A673 (cell line): ENCODE data around the gene CXCR5. TPM values are rescaled to one million over a fixed set of nuclear protein-coding genes. Genes with fewer than 3 reads are reported as not detected.

Experiments
- BruUV-seq: library from RNA; stranded (reverse); fragments of 400-500 nt; replicated peaks from 2 replicates; lab custom pipeline; 2021; lab: Mats Ljungman, UMichigan
- CTCF ChIA-PET: fragments of 300-600 bp; sonication (Branson Sonifier 250); formaldehyde crosslinking; loops from one replicate; lab custom pipeline; 2022; ENCODE audit warnings: antibody characterized with exemption; lab: Charles Lee
- POLR2A ChIA-PET: fragments of 300-600 bp; sonication (Branson Sonifier 250); formaldehyde crosslinking; loops from one replicate; lab custom pipeline; 2022; ENCODE audit warnings: antibody characterized with exemption; ENCODE audit not compliant: low non-redundant PET; lab: Charles Lee
- DNase-seq: peaks from one replicate; pipeline ENCODE4 v3.0.0-alpha.2; 2015; ENCODE audit warnings: low spot score
- H3K27ac ChIP-seq: fragments of 200-600 bp; sonication (generic); 2 replicates; pipeline ENCODE4 v1.5.1; 2016; ENCODE audit warnings: mixed run types, low read depth, mild to moderate bottlenecking, mixed read lengths, antibody characterized with exemption, low read length; ENCODE audit not compliant: poor library complexity, severe bottlenecking
- H3K27me3 ChIP-seq: fragments of 200-600 bp; sonication (generic); replicated peaks from 2 replicates; pipeline ENCODE4 v1.6.1; 2017; ENCODE audit warnings: mixed run types, low read depth, mild to moderate bottlenecking, mixed read lengths, antibody characterized with exemption, low read length; ENCODE audit not compliant: insufficient read depth, poor library complexity
- H3K36me3 ChIP-seq: fragments of 200-600 bp; sonication (generic); 2 replicates; pipeline ENCODE4 v1.6.1; 2016; ENCODE audit warnings: mixed run types, mild to moderate bottlenecking, mixed read lengths, antibody characterized with exemption, low read length; ENCODE audit not compliant: insufficient read depth, poor library complexity, severe bottlenecking
- H3K4me1 ChIP-seq: fragments of 200-600 bp; sonication (generic); 2 replicates; pipeline ENCODE4 v1.6.1; 2017; ENCODE audit warnings: mixed run types, mild to moderate bottlenecking, mixed read lengths, antibody characterized with exemption, low read length; ENCODE audit not compliant: insufficient read depth, poor library complexity, severe bottlenecking
- H3K4me3 ChIP-seq: fragments of 200-600 bp; sonication (generic); 2 replicates; pipeline ENCODE4 v1.5.1; 2016; ENCODE audit warnings: low read depth, mixed run types, mild to moderate bottlenecking, mixed read lengths, low read length; ENCODE audit not compliant: poor library complexity, severe bottlenecking
- H3K9me3 ChIP-seq: fragments of 200-600 bp; sonication (generic); 2 replicates; pipeline ENCODE4 v1.6.1; 2016; ENCODE audit warnings: mixed run types, low read depth, mild to moderate bottlenecking, mixed read lengths, antibody characterized with exemption, low read length; ENCODE audit not compliant: poor library complexity, severe bottlenecking
- CTCF ChIP-seq: fragments of 300-800, 200-600 bp; sonication (generic); conservative IDR thresholded peaks from 2 replicates; pipeline ENCODE4 v1.5.1; 2017; ENCODE audit warnings: low read depth, mild to moderate bottlenecking, antibody characterized with exemption, low read length, moderate library complexity, mixed read lengths
- EZH2 ChIP-seq: fragments of 200-600 bp; sonication (generic); IDR thresholded peaks from 2 replicates; pipeline ENCODE4 v1.6.1; 2017; ENCODE audit warnings: borderline replicate concordance, low read depth, mild to moderate bottlenecking, mixed read lengths, antibody characterized with exemption, low read length; ENCODE audit not compliant: poor library complexity, severe bottlenecking
- intact Hi-C: fragments of 100-400 bp; cut with micrococcal nuclease; formaldehyde crosslinking; loops from one replicate; pipeline ENCODE4 v1.10.0; 2022; ENCODE audit not compliant: unreplicated experiment
- total RNA-seq: library from RNA; stranded (reverse); gene quantifications from 2 replicates; pipeline ENCODE4 v1.2.3, GENCODE V29; 2021

Gene CXCR5
- total RNA-seq, 1 experiment from 2014 or later, result not detected

GRCh38 chr11:118930094-118930712, 46.5 kb downstream of the CXCR5 start:
- Histone ChIP-seq H3K4me1 (peaks cover 23% of the 10 kb centered on the region), H3K27me3 (no peaks in the 10 kb centered on the region), H3K36me3 (no peaks in the 10 kb centered on the region), H3K4me3 (peak overlapping the region; percentile 70), H3K9me3 (no peaks in the 10 kb centered on the region), H3K27ac (peak overlapping the region; percentile 60)
- no TSS peak for BruUV-seq
- intact Hi-C loops, result no loop called here
- TF ChIP-seq EZH2 (no peak), CTCF (peak; percentile 99)
- POLR2A ChIA-PET, result no interaction called here
- CTCF ChIA-PET, result interaction anchor here (0.6 to 3.7 kb wide), 7 partner anchors 9 to 138 kb away, joined by 3 to 49 read pairs (median 5); partner anchors contain the start of gene VPS11
- DNase-seq, result peak; percentile 90

- no TSS peak for BruUV-seq
- Histone ChIP-seq H3K4me1 (peaks cover 18% of the 10 kb centered on the region), H3K27ac (no peak overlapping the region), H3K9me3 (no peaks in the 10 kb centered on the region), H3K4me3 (no peak overlapping the region), H3K27me3 (no peaks in the 10 kb centered on the region), H3K36me3 (no peaks in the 10 kb centered on the region)
- DNase-seq, result no peak
- CTCF ChIA-PET, result no interaction called here
- TF ChIP-seq EZH2 (no peak), CTCF (no peak)
- POLR2A ChIA-PET, result no interaction called here
- intact Hi-C loops, result no loop called here
These were observed 47.9 kb downstream of the CXCR5 start for GRCh38 chr11:118931571-118931970.

- POLR2A ChIA-PET, result no interaction called here
- Histone ChIP-seq H3K27ac (no peak overlapping the region), H3K27me3 (no peaks in the 10 kb centered on the region), H3K9me3 (no peaks in the 10 kb centered on the region), H3K4me1 (peaks cover 10% of the 10 kb centered on the region), H3K4me3 (no peak overlapping the region), H3K36me3 (no peaks in the 10 kb centered on the region)
- TF ChIP-seq CTCF, result no peak
- no peak for TF ChIP-seq EZH2
- intact Hi-C loops, result no loop called here
- DNase-seq, result no peak
- no TSS peak for BruUV-seq
- CTCF ChIA-PET, result no interaction called here
These were observed 49.8 kb downstream of the CXCR5 start for GRCh38 chr11:118933486-118933885.
